ENCODE measurements around the gene XG. TPM values are rescaled to one million over a fixed set of nuclear protein-coding genes. Genes with fewer than 3 reads are reported as not detected.

The XG gene
- total and polyA plus RNA-seq, 9 of the 15 experiments (the other 6 are each of a cell fraction or from before 2014, with no cell fraction given) = 0.03 to 0.12 TPM; not detected in 7

- TF ChIP-seq RFX5 (IDR thresholded peaks at IDR 0.05; ENCODE audit: low read depth, low read length) (no peak), ZC3H11A (IDR thresholded peaks at IDR 0.05; ENCODE audit: low read depth, low read length) (no peak), C11orf30 (IDR thresholded peaks at IDR 0.05; ENCODE audit: low read depth) (0 out of 2 replicates have a peak, but pooled peaks have one; percentile 18), ZNF146 (CRISPR knock-in tag; IDR thresholded peaks at IDR 0.05; ENCODE audit: unreplicated experiment) (no peak), CHD2 (IDR thresholded peaks at IDR 0.05; ENCODE audit: low read depth, low read length) (no peak), NBN (IDR thresholded peaks at IDR 0.05; ENCODE audit: low read depth) (no peak), ZNF586 (CRISPR knock-in tag; conservative IDR thresholded peaks at IDR 0.05) (no peak), MCM5 (IDR thresholded peaks at IDR 0.05; ENCODE audit: low read depth) (no peak), ARHGAP35 (IDR thresholded peaks at IDR 0.05; ENCODE audit: partially characterized antibody) (no peak), NONO (IDR thresholded peaks at IDR 0.05; ENCODE audit: low read depth in 2 of 2, low read length in 1 of 2) (no peak), POLR2A (conservative IDR thresholded peaks at IDR 0.05) (no peak), TRIM24 (IDR thresholded peaks at IDR 0.05) (no peak), HNRNPLL (IDR thresholded peaks at IDR 0.05; ENCODE audit: low read depth, low read length, poor library complexity, severe bottlenecking) (no peak), ZNF12 (CRISPR knock-in tag; IDR thresholded peaks at IDR 0.05) (no peak), ZBTB7A (IDR thresholded peaks at IDR 0.05; ENCODE audit: borderline replicate concordance, control insufficient read depth, low read depth, low read length) (no peak), JUNB (CRISPR knock-in tag; conservative IDR thresholded peaks at IDR 0.05) (no peak), HNRNPH1 (optimal IDR thresholded peaks at IDR 0.05; ENCODE audit: low read depth, low read length) (no peak), ZNF224 (CRISPR knock-in tag; IDR thresholded peaks at IDR 0.05) (no peak), BHLHE40 (IDR thresholded peaks at IDR 0.05; ENCODE audit: low read length) (peak; percentile 55; the same call in 1 of the 2 replicates), MAFG (tag; conservative IDR thresholded peaks at IDR 0.05) (no peak), RNF2 (IDR thresholded peaks at IDR 0.05) (no peak)
- TF ChIP-seq, protein P1, sequence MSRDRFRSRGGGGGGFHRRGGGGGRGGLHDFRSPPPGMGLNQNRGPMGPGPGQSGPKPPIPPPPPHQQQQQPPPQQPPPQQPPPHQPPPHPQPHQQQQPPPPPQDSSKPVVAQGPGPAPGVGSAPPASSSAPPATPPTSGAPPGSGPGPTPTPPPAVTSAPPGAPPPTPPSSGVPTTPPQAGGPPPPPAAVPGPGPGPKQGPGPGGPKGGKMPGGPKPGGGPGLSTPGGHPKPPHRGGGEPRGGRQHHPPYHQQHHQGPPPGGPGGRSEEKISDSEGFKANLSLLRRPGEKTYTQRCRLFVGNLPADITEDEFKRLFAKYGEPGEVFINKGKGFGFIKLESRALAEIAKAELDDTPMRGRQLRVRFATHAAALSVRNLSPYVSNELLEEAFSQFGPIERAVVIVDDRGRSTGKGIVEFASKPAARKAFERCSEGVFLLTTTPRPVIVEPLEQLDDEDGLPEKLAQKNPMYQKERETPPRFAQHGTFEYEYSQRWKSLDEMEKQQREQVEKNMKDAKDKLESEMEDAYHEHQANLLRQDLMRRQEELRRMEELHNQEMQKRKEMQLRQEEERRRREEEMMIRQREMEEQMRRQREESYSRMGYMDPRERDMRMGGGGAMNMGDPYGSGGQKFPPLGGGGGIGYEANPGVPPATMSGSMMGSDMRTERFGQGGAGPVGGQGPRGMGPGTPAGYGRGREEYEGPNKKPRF (IDR thresholded peaks at IDR 0.05; ENCODE audit: low read depth, low read length) = no peak
- TF ChIP-seq, protein P2, sequence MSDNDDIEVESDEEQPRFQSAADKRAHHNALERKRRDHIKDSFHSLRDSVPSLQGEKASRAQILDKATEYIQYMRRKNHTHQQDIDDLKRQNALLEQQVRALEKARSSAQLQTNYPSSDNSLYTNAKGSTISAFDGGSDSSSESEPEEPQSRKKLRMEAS (CRISPR knock-in tag; IDR thresholded peaks at IDR 0.05) = peak; percentile 76
- TF ChIP-seq, protein P3, sequence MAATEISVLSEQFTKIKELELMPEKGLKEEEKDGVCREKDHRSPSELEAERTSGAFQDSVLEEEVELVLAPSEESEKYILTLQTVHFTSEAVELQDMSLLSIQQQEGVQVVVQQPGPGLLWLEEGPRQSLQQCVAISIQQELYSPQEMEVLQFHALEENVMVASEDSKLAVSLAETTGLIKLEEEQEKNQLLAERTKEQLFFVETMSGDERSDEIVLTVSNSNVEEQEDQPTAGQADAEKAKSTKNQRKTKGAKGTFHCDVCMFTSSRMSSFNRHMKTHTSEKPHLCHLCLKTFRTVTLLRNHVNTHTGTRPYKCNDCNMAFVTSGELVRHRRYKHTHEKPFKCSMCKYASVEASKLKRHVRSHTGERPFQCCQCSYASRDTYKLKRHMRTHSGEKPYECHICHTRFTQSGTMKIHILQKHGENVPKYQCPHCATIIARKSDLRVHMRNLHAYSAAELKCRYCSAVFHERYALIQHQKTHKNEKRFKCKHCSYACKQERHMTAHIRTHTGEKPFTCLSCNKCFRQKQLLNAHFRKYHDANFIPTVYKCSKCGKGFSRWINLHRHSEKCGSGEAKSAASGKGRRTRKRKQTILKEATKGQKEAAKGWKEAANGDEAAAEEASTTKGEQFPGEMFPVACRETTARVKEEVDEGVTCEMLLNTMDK (IDR thresholded peaks at IDR 0.05; ENCODE audit: borderline replicate concordance, insufficient read depth, low read depth, low read length, poor library complexity, severe bottlenecking) = no peak
- TF ChIP-seq, protein P4, sequence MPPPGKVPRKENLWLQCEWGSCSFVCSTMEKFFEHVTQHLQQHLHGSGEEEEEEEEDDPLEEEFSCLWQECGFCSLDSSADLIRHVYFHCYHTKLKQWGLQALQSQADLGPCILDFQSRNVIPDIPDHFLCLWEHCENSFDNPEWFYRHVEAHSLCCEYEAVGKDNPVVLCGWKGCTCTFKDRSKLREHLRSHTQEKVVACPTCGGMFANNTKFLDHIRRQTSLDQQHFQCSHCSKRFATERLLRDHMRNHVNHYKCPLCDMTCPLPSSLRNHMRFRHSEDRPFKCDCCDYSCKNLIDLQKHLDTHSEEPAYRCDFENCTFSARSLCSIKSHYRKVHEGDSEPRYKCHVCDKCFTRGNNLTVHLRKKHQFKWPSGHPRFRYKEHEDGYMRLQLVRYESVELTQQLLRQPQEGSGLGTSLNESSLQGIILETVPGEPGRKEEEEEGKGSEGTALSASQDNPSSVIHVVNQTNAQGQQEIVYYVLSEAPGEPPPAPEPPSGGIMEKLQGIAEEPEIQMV (tag; conservative IDR thresholded peaks at IDR 0.05; ENCODE audit: low read depth) = no peak
Observed at GRCh38 chrX:2707334-2707760, 44.5 kb upstream of the XG start (continued).
